ENCODE data around the gene DDC.
"Not testable (repeated sequence)": the region's sequence is repeated elsewhere in the genome, so short reads cannot be mapped to it uniquely, and the experiment has no call there.

GRCh38 chr7:50535291-50535711, 29.9 kb downstream of the DDC start:
- not testable (repeated sequence) for TF ChIP-seq CTCF (IDR thresholded peaks at IDR 0.05; ENCODE audit: extremely low read depth in 1 of 2, insufficient read depth in 1 of 2, low read depth in 1 of 2, low read length in 2 of 2); POLR2A (IDR thresholded peaks at IDR 0.05; ENCODE audit: low read depth, low read length); MYC (IDR thresholded peaks at IDR 0.05; ENCODE audit: low read depth, low read length); POLR2AphosphoS5 (IDR thresholded peaks at IDR 0.05; ENCODE audit: insufficient read depth, low read depth, low read length); EZH2 (IDR thresholded peaks at IDR 0.05; ENCODE audit: borderline replicate concordance, low read depth, low read length, severe bottlenecking); FOS (IDR thresholded peaks at IDR 0.05; ENCODE audit: borderline replicate concordance, insufficient read depth, low read length)
- TF ChIP-seq, protein P1, sequence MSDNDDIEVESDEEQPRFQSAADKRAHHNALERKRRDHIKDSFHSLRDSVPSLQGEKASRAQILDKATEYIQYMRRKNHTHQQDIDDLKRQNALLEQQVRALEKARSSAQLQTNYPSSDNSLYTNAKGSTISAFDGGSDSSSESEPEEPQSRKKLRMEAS (IDR thresholded peaks at IDR 0.05; ENCODE audit: insufficient read depth, insufficient read length) = not testable (repeated sequence)
